ENCODE measurements around the gene RBBP8. TPM values are rescaled to one million over a fixed set of nuclear protein-coding genes. Genes with fewer than 3 reads are reported as not detected.

The RBBP8 gene
- total and polyA plus RNA-seq, 10 of the 15 experiments (the other 5 are each of a cell fraction or from before 2014, with no cell fraction given): 46.2 to 82.3 (median 68.7) TPM

DNA sequence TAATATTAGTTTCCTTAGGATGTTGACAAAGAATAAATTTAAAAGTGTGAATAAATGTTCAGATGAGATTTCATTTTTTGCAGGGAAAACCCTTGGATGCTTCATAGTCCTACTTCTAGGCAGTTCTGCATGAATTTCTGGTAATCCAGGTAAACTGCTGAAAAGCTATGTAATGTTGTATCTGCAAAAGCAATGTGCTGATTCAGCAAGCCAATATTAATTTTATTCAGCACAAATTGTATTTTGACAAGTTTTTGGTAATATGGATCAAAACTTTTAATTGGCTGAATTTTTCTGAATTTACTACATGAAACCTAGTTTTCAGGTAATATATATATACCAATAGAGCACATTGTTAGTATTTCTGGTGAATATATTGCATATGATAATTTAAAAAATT, 17.8 kb upstream of the RBBP8 start:
- Histone ChIP-seq H4K20me1 (ENCODE audit: control insufficient read depth, insufficient read depth) (no peaks in the 10 kb centered on the region), H3K36me3 (ENCODE audit: control insufficient read depth in 2 of 2, insufficient read depth in 2 of 2, low read length in 1 of 2) (no peaks in the 10 kb centered on the region), H3K9me3 (replicated peaks; ENCODE audit: control insufficient read depth, insufficient read depth, low read length) (no peaks in the 10 kb centered on the region), H2AFZ (ENCODE audit: control insufficient read depth, low read depth, low read length) (no peak overlapping the region), H3K27ac (ENCODE audit: control insufficient read depth, insufficient read depth) (no peak overlapping the region), H3K4me2 (ENCODE audit: control insufficient read depth, insufficient read depth) (no peak overlapping the region), H3K4me1 (ENCODE audit: control insufficient read depth, insufficient read depth, low read length) (no peaks in the 10 kb centered on the region), H3K9ac (ENCODE audit: control insufficient read depth, insufficient read depth, low read length) (no peak overlapping the region), H3K79me2 (ENCODE audit: control insufficient read depth, insufficient read depth, low read length) (no peaks in the 10 kb centered on the region), H3K4me3 (no peak overlapping the region), H3K27me3 (replicated peaks in 1 of 2; ENCODE audit: control insufficient read depth in 2 of 2, insufficient read depth in 2 of 2, low read length in 1 of 2) (no peaks in the 10 kb centered on the region)
- ATAC-seq (no peak), FAIRE-seq (no peak), DNase-seq (ENCODE audit: low read depth, low spot score) (no peak)
- TF ChIP-seq FOXM1 (IDR thresholded peaks at IDR 0.05; ENCODE audit: low read depth, low read length) (no peak), RBBP5 (conservative IDR thresholded peaks at IDR 0.05) (no peak), MTA2 (IDR thresholded peaks at IDR 0.05; ENCODE audit: low read depth) (no peak), NFXL1 (IDR thresholded peaks at IDR 0.05; ENCODE audit: borderline replicate concordance) (no peak), TCF12 (IDR thresholded peaks at IDR 0.05; ENCODE audit: low read depth, low read length) (no peak), IRF4 (IDR thresholded peaks at IDR 0.05; ENCODE audit: low read depth, low read length) (no peak)
- TF ChIP-seq, protein P1, sequence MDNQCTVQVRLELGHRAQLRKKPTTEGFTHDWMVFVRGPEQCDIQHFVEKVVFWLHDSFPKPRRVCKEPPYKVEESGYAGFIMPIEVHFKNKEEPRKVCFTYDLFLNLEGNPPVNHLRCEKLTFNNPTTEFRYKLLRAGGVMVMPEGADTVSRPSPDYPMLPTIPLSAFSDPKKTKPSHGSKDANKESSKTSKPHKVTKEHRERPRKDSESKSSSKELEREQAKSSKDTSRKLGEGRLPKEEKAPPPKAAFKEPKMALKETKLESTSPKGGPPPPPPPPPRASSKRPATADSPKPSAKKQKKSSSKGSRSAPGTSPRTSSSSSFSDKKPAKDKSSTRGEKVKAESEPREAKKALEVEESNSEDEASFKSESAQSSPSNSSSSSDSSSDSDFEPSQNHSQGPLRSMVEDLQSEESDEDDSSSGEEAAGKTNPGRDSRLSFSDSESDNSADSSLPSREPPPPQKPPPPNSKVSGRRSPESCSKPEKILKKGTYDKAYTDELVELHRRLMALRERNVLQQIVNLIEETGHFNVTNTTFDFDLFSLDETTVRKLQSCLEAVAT (IDR thresholded peaks at IDR 0.05): no peak
- BruUV-seq (replicated peaks): no TSS peak
- RAD21 ChIA-PET (ENCODE audit: unreplicated experiment): interaction anchor here (0.8 to 1.0 kb wide), 2 partner anchors 16 to 61 kb away, joined by 3 read pairs; no protein-coding TSS in a partner anchor
- CTCF ChIA-PET: interaction anchor here (1.1 to 3.3 kb wide), 6 partner anchors 10 to 101 kb away, joined by 3 to 18 read pairs (median 4); no protein-coding TSS in a partner anchor
- in situ Hi-C loops (cut with MboI) (no loop called here), intact Hi-C loops (cut with micrococcal nuclease; ENCODE audit: unreplicated experiment) (no loop called here)
- POLR2A ChIA-PET: no interaction called here
- SMC1A ChIA-PET (ENCODE audit: uncharacterized antibody, unreplicated experiment): interaction anchor here (1.0 to 2.6 kb wide), 2 partner anchors 14 to 33 kb away, joined by 3 to 10 read pairs; no protein-coding TSS in a partner anchor

DNA sequence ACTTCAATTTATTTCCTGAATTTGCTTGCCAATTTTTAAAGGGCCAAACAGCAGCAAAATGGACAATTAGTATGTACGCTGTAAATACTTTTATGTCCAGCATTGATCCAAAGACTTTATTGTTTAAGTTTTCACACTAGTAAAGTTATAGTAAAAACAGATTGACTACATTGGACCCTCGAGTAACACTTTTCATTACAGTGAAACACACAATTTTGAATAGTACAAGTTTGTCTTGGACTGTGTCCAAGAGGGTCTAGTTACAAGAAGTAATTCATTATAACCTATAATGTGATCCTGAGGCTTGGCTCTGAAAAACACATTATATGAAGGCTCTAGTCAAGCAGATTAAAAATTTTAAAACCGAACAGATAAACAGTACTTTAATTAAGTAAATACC, 11.4 kb upstream of the RBBP8 start:
- ChIA-PET RAD21 (ENCODE audit: unreplicated experiment) (no interaction called here), CTCF (no interaction called here), POLR2A (no interaction called here), SMC1A (ENCODE audit: uncharacterized antibody, unreplicated experiment) (no interaction called here)
- no peak for FAIRE-seq
- in situ Hi-C loops (cut with MboI): no loop called here
- whole genome bisulfite sequencing (ENCODE audit: insufficient coverage, insufficient replicate concordance, low lambda C conversion rate, missing lambda C conversion rate): 77% methylated on average over 3 of the region's 3 CpGs
- Histone ChIP-seq H3K4me3 (no peak overlapping the region), H3K9me3 (replicated peaks; ENCODE audit: control insufficient read depth, insufficient read depth, low read length) (no peaks in the 10 kb centered on the region), H3K4me2 (ENCODE audit: control insufficient read depth, insufficient read depth) (no peak overlapping the region), H3K36me3 (ENCODE audit: control insufficient read depth in 2 of 2, insufficient read depth in 2 of 2, low read length in 1 of 2) (no peaks in the 10 kb centered on the region), H3K9ac (ENCODE audit: control insufficient read depth, insufficient read depth, low read length) (no peak overlapping the region), H3K27ac (ENCODE audit: control insufficient read depth, insufficient read depth) (no peak overlapping the region), H3K79me2 (ENCODE audit: control insufficient read depth, insufficient read depth, low read length) (no peaks in the 10 kb centered on the region), H4K20me1 (ENCODE audit: control insufficient read depth, insufficient read depth) (no peaks in the 10 kb centered on the region), H3K4me1 (ENCODE audit: control insufficient read depth, insufficient read depth, low read length) (no peaks in the 10 kb centered on the region), H2AFZ (ENCODE audit: control insufficient read depth, low read depth, low read length) (no peak overlapping the region), H3K27me3 (replicated peaks in 1 of 2; ENCODE audit: control insufficient read depth in 2 of 2, insufficient read depth in 2 of 2, low read length in 1 of 2) (no peaks in the 10 kb centered on the region)
- BruUV-seq (replicated peaks): no TSS peak
- intact Hi-C loops (cut with micrococcal nuclease; ENCODE audit: unreplicated experiment): no loop called here
- ATAC-seq: no peak
- no peak for DNase-seq (ENCODE audit: low read depth, low spot score)
- TF ChIP-seq EGR1 (IDR thresholded peaks at IDR 0.05; ENCODE audit: borderline replicate concordance in 1 of 2, low read depth in 2 of 2, low read length in 2 of 2) (no peak), NFYA (IDR thresholded peaks at IDR 0.05; ENCODE audit: borderline replicate concordance, low read depth, low read length) (no peak), EP300 (IDR thresholded peaks at IDR 0.05; ENCODE audit: borderline replicate concordance in 1 of 2, control insufficient read depth in 1 of 2, low read depth in 2 of 2, low read length in 2 of 2) (no peak), HDAC2 (IDR thresholded peaks at IDR 0.05) (no peak), CREM (IDR thresholded peaks at IDR 0.05; ENCODE audit: low read depth) (no peak), FOXM1 (IDR thresholded peaks at IDR 0.05; ENCODE audit: low read depth, low read length) (no peak), RFX5 (IDR thresholded peaks at IDR 0.05; ENCODE audit: low read depth, low read length) (no peak), SUZ12 (IDR thresholded peaks at IDR 0.05; ENCODE audit: unreplicated experiment) (no peak)
- TF ChIP-seq, protein P2, sequence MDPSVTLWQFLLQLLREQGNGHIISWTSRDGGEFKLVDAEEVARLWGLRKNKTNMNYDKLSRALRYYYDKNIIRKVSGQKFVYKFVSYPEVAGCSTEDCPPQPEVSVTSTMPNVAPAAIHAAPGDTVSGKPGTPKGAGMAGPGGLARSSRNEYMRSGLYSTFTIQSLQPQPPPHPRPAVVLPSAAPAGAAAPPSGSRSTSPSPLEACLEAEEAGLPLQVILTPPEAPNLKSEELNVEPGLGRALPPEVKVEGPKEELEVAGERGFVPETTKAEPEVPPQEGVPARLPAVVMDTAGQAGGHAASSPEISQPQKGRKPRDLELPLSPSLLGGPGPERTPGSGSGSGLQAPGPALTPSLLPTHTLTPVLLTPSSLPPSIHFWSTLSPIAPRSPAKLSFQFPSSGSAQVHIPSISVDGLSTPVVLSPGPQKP (IDR thresholded peaks at IDR 0.05; ENCODE audit: low read depth, low read length): no peak
